GM18858 (cell line): ENCODE results near the gene ETV5.
"Not testable (repeated sequence)": the region's sequence is repeated elsewhere in the genome, so short reads cannot be mapped to it uniquely, and the experiment has no call there.

ENCODE experiments used
- ATAC-seq: cut with Tn5 transposase; IDR thresholded peaks from one replicate; pipeline ENCODE4 v1.9.1; 2021; ENCODE audit not compliant: unreplicated experiment

ETV5 gene

GRCh38 chr3:186069199-186069598 lies 39.7 kb downstream of the ETV5 start:
- no peak for ATAC-seq

GRCh38 chr3:186068243-186068552 lies 40.7 kb downstream of the ETV5 start:
- no peak for ATAC-seq

DNA sequence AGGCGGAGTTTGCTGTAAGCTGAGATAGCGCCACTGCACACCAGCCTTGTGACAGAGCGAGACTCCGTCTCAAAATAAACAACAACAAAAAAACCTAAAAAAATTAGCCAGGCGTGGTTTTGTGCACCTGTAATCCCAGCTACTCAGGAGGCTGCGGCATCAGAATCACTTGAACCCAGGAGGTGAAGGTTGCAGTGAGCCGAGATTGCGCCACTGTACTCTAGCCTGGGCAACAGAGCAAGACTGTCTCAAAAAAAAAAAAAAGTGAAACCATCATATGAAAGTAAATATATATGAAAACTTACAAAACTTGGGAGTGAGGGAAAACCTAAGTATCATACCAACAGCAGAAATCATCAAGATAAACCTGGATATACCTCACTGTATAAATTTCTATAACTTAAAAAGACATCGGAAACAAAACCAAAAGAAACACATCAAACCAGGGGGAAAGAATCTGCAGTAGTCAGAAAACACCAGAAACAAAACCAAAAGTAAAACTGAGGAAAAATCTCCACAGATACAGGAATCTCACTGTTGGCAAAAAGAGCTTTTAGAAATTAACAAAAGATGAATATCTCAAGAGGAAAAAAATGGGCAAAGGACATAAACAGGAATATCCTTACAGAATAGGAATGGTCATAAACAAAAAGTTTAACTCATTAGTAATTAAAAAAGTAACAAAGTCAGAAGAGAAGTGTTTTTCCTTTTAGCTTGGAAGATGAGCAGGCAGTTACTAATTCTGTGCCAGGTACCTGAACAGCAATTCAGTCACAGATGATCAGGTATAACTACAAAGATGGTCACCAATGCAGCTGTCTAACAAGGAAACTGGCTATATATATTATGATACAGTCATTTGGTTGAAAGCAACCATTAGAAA lies 41.3 kb downstream of the ETV5 start:
- ATAC-seq, result no peak

DNA sequence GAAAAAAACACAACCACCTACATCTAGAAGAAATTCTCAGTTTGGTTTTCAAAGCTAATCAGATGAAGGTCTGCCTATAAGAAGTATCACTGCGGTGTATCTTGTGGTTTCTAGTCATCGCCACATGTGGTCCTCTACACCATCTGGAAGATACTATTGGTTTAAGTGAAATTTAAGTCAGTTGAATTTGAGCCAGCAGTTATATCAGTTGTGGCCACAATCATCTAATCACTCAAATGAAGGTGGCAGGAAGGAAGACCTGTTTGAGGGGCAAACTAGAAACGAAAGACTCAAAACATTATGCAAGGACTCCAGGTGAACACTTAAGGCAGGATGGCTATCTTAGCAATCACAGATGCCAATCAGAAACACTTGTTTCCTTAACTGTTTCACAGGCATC lies 48.7 kb downstream of the ETV5 start:
- ATAC-seq, result peak; percentile 80

- ATAC-seq, result no peak
Measured at GRCh38 chr3:186059192-186059591, 49.7 kb downstream of the ETV5 start.

DNA sequence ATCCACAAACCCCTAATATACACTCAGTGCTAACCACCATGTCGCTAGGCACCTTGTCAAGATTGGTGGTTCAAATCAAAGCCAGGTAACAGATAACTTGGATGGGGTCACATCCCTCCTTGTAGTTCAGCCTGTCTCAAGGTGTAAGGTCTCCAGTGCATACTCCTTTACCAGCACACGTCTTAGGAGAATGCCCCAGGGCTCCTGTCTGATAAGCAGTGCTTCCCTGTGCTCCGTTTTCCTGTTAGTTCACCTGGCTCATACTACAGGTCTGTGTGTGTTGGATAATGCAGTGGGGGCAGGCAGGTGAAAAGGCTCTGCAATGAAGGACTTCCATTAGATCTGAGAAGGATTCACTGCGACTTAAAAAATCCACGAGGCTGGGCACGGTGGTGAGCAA lies 50.7 kb downstream of the ETV5 start:
- ATAC-seq, result no peak

- no peak for ATAC-seq
Measured at GRCh38 chr3:186057594-186057993, 51.3 kb downstream of the ETV5 start.

GRCh38 chr3:186054792-186055352 lies 54.0 kb downstream of the ETV5 start:
- no peak for ATAC-seq

DNA sequence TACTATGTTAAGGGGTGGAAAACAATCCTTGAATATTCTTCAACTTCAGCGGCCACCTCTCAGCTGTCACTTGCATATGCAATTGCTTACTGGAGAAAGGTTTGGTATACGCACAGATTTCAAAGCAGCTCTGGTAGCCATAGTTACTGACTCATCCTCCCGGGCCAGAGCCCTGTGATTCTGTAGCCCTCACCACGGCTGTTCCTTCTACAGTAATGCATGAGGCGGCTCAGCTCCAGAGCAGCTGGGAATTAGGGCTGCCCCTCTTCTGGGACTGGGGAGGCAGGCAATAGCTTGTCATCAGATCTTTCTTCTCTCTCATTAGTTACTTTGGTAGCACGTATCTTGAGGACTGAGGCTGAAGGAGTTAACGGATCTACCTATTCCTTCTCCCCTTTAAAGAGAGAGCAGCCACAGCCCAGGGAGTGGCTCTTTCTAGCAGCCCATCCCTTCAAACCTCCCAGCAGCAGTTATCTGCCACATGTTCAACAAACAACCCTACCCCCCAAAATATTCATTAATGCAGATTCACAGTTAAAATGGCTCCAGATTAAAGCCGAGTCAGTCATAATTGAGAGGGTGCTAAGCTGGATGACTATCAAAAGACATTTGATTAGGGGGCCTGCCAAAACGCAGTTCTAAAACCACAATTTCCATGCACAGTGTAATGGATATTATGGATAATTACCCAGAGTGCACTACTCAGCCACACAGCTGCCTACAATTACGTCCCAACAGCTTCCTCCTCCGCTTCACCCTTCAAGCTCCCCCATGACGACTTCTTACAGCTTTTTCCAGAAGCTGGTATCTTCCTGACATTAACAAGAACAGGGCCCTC lies 54.7 kb downstream of the ETV5 start:
- ATAC-seq, result no peak

- no peak for ATAC-seq
Measured at GRCh38 chr3:186052096-186052840, 56.6 kb downstream of the ETV5 start.

- ATAC-seq, result no peak
Measured at GRCh38 chr3:186049001-186049400, 59.9 kb downstream of the ETV5 start.

DNA sequence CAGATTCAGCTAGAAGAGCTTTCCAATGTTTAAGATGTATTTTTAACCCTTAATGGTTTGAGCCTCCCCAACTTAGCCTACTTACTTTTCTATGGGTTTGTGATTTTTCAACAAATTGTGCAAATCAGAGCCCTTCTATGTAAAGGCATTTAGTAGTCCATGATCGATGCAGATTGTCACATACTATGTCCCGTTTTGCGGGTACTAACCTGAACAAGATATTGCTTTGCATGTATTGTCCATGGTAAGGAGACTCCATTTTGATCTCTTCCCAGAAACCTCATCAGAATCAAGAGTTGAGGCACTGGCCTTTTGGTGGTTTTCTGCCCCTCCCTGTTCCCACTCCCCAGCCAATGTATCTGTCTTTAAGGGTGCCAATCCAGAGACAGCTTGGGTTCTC lies 60.8 kb downstream of the ETV5 start:
- ATAC-seq, result no peak

- ATAC-seq, result no peak
Measured at GRCh38 chr3:186046838-186047237, 62.1 kb downstream of the ETV5 start.

DNA sequence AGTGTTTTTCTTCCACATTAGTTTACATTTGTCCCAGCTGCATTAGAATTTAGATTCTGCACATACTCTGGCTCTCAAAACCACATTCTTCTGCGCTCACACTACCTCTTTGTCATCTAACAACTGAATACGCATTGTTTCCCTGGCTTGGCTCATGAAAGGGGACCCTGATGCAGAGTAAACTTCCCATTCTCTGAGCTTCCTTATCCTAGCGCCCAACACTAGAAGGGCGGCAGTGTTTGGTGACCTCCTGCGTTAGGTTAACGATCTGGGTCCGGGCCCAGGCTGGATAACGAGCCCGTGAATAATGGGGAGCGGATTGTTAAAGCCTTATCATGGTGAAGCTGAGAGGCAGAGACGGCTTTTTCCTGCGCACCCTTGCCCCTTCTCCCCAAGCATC lies 63.9 kb downstream of the ETV5 start:
- no peak for ATAC-seq

DNA sequence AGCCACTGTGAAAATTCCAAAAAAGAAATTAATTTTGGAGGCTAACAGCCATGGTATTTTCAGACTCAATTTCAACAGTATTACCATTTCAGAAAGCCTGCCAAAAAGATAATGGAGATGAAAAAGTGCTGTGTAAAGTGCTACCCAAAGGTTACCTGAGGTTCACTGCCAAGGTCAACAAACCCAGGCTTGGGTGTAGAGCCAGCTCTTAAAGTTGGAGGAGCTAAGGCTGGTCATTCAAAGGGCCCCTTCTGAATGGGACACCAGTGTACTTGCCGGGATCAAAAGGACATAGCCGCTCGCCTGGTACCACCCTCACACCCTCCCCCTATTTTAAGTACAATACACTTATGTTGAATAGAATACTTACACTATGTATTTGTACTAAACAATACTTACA lies 64.5 kb downstream of the ETV5 start:
- no peak for ATAC-seq

DNA sequence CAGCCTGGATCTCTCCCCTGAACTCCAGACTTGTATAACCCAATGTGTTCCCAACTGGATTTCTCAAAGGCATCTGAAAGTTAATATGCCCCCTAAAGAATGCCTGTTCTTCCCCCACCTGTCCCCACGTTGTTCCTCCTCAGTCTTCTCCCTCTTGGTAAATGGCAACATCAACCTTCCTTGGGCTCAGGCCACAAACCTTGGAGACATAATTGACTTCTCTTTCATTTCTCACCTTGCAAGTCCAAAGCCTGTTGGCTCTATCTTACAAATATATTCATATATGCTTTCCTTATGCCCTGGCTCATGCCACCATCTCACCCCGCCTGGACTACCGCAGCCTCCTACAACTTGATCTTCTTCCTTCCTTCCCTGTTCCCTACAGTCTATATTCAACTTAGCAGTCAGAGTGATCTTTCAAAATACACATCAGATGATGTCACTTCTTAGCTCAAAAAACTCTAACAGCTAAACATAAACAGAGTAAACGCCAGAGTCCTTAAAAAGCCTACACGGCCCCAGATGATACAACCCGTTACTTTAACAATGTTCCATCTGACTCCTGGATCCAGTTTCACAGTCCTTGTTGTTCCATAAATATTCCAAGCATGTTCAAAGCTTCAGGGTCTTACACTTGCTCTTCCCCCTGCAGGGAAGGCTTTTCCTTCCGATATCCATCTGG lies 66.2 kb downstream of the ETV5 start:
- no peak for ATAC-seq

DNA sequence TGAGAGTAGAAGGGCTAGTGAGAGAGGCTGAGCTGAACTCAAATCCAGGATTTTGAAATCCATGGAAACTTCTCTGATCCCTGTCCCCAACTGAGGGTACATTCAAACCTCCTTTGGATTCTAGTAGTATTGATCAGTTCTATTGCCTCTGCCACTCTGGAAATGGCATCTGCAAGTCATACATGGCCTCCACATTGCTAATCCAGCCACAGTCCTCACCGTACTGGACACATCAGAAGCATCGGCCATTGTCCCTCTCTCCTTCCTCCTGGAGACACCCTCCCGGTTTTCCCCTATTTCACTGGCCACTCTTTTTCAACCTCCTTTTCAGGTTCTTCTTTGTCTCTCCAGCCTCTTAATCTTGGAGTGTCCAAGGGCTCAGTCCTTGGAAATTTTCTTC lies 66.9 kb downstream of the ETV5 start:
- no peak for ATAC-seq

- no peak for ATAC-seq
Measured at GRCh38 chr3:186038360-186038759, 70.5 kb downstream of the ETV5 start.

- no peak for ATAC-seq
Measured at GRCh38 chr3:186035277-186035676, 73.6 kb downstream of the ETV5 start.

GRCh38 chr3:186032321-186032720 lies 76.6 kb downstream of the ETV5 start:
- ATAC-seq, result no peak

DNA sequence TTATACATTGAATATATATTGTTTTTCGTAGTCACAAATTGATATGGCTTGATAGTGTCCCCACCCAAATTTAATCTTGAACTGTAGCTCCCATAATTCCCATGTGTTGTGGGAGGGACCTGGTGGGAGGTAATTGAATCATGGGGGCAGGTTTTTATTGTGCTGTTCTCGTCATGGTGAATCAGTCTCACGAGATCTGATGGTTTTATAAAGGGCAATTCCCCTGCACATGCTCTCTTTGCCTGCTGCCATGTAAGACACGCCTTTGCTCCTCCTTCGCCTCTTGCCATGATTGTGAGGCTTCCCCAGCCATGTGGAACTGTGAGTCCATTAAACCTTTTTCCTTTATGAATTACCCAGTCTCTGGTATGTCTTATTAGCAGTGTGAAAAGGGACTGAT lies 82.9 kb downstream of the ETV5 start:
- not testable (repeated sequence) for ATAC-seq
